ENCODE results near the gene HSBP1L1. TPM values are rescaled to one million over a fixed set of nuclear protein-coding genes. Genes with fewer than 3 reads are reported as not detected.

HSBP1L1 gene
- total and polyA plus RNA-seq, 2 of the 13 experiments (the other 11 are each of a cell fraction or from before 2014, with no cell fraction given) = 22.6 to 45.1 TPM

DNA sequence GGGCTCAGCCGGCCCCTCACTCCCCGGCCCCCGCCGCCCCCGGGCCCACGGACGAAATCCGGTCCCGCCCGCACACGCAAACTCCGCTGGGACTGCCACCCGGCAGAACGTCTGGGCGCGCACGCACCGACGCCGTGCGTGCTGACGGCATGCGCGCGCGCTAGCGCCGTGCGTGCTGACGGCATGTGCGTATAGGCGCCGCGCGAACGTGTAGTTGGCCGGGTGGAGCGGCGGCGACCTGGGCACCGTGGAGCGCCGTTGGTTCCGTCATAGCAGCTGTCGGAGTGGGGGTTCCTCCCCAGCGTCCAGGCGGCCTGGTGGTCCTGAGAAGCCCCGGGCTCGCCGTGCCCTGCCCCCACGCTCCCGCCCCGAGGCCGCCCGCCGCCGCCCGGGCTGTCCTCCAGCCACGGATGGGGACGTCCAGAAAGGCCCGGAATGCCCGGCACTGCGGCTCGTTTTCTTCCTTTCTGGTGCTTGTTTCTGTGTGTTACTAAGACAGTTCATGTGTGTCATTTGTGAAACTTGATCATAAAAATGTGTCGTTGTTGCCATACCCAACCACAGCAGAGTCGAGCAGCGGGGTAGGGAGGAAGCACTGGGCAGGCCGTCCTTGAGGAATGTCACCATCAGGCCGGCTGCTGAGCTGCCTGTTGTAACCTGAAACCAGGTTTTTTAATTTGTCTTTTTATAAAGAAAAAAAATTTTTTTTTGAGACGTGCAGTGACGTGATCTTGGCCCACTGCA is 24.2 kb downstream of the HSBP1L1 start, which contains the start of gene TXNL4A (continued):
- TF ChIP-seq, protein P1, sequence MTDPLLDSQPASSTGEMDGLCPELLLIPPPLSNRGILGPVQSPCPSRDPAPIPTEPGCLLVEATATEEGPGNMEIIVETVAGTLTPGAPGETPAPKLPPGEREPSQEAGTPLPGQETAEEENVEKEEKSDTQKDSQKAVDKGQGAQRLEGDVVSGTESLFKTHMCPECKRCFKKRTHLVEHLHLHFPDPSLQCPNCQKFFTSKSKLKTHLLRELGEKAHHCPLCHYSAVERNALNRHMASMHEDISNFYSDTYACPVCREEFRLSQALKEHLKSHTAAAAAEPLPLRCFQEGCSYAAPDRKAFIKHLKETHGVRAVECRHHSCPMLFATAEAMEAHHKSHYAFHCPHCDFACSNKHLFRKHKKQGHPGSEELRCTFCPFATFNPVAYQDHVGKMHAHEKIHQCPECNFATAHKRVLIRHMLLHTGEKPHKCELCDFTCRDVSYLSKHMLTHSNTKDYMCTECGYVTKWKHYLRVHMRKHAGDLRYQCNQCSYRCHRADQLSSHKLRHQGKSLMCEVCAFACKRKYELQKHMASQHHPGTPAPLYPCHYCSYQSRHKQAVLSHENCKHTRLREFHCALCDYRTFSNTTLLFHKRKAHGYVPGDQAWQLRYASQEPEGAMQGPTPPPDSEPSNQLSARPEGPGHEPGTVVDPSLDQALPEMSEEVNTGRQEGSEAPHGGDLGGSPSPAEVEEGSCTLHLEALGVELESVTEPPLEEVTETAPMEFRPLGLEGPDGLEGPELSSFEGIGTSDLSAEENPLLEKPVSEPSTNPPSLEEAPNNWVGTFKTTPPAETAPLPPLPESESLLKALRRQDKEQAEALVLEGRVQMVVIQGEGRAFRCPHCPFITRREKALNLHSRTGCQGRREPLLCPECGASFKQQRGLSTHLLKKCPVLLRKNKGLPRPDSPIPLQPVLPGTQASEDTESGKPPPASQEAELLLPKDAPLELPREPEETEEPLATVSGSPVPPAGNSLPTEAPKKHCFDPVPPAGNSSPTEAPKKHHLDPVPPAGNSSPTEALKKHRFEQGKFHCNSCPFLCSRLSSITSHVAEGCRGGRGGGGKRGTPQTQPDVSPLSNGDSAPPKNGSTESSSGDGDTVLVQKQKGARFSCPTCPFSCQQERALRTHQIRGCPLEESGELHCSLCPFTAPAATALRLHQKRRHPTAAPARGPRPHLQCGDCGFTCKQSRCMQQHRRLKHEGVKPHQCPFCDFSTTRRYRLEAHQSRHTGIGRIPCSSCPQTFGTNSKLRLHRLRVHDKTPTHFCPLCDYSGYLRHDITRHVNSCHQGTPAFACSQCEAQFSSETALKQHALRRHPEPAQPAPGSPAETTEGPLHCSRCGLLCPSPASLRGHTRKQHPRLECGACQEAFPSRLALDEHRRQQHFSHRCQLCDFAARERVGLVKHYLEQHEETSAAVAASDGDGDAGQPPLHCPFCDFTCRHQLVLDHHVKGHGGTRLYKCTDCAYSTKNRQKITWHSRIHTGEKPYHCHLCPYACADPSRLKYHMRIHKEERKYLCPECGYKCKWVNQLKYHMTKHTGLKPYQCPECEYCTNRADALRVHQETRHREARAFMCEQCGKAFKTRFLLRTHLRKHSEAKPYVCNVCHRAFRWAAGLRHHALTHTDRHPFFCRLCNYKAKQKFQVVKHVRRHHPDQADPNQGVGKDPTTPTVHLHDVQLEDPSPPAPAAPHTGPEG (CRISPR knock-in tag; IDR thresholded peaks at IDR 0.05) = peak; percentile 87
- 0 out of 2 replicates have a peak, but pooled peaks have one; percentile 39 for TF ChIP-seq FOXK1 (CRISPR knock-in tag; IDR thresholded peaks at IDR 0.05; ENCODE audit: borderline replicate concordance, low read depth)
- 0 out of 2 replicates have a peak, but pooled peaks have one; percentile 22 for TF ChIP-seq JUND (CRISPR knock-in tag; IDR thresholded peaks at IDR 0.05)
- no peak for TF ChIP-seq THYN1 (CRISPR knock-in tag; IDR thresholded peaks at IDR 0.05; ENCODE audit: borderline replicate concordance, low read depth)
- TF ChIP-seq, protein P2, sequence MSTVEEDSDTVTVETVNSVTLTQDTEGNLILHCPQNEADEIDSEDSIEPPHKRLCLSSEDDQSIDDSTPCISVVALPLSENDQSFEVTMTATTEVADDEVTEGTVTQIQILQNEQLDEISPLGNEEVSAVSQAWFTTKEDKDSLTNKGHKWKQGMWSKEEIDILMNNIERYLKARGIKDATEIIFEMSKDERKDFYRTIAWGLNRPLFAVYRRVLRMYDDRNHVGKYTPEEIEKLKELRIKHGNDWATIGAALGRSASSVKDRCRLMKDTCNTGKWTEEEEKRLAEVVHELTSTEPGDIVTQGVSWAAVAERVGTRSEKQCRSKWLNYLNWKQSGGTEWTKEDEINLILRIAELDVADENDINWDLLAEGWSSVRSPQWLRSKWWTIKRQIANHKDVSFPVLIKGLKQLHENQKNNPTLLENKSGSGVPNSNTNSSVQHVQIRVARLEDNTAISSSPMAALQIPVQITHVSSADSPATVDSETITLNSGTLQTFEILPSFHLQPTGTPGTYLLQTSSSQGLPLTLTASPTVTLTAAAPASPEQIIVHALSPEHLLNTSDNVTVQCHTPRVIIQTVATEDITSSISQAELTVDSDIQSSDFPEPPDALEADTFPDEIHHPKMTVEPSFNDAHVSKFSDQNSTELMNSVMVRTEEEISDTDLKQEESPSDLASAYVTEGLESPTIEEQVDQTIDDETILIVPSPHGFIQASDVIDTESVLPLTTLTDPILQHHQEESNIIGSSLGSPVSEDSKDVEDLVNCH (CRISPR knock-in tag; IDR thresholded peaks at IDR 0.05) = no peak
- TF ChIP-seq SNAI1 (CRISPR knock-in tag; IDR thresholded peaks at IDR 0.05; ENCODE audit: borderline replicate concordance) = peak; percentile 69; the same call in 1 of the 2 replicates
- TF ChIP-seq ZFX (CRISPR knock-in tag; IDR thresholded peaks at IDR 0.05; ENCODE audit: low read depth) = peak; percentile 90
- peak; percentile 54; the same call in 1 of the 2 replicates for TF ChIP-seq KLF6 (CRISPR knock-in tag; IDR thresholded peaks at IDR 0.05)
- TF ChIP-seq YEATS4 (CRISPR knock-in tag; IDR thresholded peaks at IDR 0.05; ENCODE audit: borderline replicate concordance) = peak; percentile 97
- TF ChIP-seq, protein P3, sequence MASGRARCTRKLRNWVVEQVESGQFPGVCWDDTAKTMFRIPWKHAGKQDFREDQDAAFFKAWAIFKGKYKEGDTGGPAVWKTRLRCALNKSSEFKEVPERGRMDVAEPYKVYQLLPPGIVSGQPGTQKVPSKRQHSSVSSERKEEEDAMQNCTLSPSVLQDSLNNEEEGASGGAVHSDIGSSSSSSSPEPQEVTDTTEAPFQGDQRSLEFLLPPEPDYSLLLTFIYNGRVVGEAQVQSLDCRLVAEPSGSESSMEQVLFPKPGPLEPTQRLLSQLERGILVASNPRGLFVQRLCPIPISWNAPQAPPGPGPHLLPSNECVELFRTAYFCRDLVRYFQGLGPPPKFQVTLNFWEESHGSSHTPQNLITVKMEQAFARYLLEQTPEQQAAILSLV (CRISPR knock-in tag; IDR thresholded peaks at IDR 0.05; ENCODE audit: borderline replicate concordance) = peak; percentile 86; the same call in 1 of the 2 replicates
- peak; percentile 59; the same call in 1 of the 2 replicates for TF ChIP-seq NKX3-1 (CRISPR knock-in tag; IDR thresholded peaks at IDR 0.05)
- TF ChIP-seq, protein P4, sequence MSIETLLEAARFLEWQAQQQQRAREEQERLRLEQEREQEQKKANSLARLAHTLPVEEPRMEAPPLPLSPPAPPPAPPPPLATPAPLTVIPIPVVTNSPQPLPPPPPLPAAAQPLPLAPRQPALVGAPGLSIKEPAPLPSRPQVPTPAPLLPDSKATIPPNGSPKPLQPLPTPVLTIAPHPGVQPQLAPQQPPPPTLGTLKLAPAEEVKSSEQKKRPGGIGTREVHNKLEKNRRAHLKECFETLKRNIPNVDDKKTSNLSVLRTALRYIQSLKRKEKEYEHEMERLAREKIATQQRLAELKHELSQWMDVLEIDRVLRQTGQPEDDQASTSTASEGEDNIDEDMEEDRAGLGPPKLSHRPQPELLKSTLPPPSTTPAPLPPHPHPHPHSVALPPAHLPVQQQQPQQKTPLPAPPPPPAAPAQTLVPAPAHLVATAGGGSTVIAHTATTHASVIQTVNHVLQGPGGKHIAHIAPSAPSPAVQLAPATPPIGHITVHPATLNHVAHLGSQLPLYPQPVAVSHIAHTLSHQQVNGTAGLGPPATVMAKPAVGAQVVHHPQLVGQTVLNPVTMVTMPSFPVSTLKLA (IDR thresholded peaks at IDR 0.05) = peak; percentile 48
- peak; percentile 95 for TF ChIP-seq HDAC1 (CRISPR knock-in tag; IDR thresholded peaks at IDR 0.05)
- peak; percentile 85; the same call in 1 of the 2 replicates for TF ChIP-seq SIN3A (IDR thresholded peaks at IDR 0.05; ENCODE audit: borderline replicate concordance, low read depth, low read length)
- TF ChIP-seq, protein P5, sequence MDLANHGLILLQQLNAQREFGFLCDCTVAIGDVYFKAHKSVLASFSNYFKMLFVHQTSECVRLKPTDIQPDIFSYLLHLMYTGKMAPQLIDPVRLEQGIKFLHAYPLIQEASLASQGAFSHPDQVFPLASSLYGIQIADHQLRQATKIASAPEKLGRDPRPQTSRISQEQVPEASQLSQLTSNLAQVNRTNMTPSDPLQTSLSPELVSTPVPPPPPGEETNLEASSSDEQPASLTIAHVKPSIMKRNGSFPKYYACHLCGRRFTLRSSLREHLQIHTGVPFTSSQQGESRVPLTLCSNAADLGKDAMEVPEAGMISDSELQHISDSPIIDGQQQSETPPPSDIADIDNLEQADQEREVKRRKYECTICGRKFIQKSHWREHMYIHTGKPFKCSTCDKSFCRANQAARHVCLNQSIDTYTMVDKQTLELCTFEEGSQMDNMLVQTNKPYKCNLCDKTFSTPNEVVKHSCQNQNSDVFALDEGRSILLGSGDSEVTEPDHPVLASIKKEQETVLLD (CRISPR knock-in tag; IDR thresholded peaks at IDR 0.05; ENCODE audit: low read depth) = no peak; the same call in 1 of the 2 replicates
- TF ChIP-seq PHB2 (IDR thresholded peaks at IDR 0.05; ENCODE audit: partially characterized antibody) = no peak

Measured in HepG2 (cell line).